ENCODE data around the gene VIM. TPM values are rescaled to one million over a fixed set of nuclear protein-coding genes. Genes with fewer than 3 reads are reported as not detected.

Gene VIM
- total and polyA plus RNA-seq, 10 donors, result 510 to 2,377 (median 1,295) TPM

GRCh38 chr10:17286562-17287550 lies 58.8 kb downstream of the VIM start:
- intact Hi-C loops (cut with DNase I; ENCODE audit: low total_unique reads), result no loop called here
- 77 to 81% (median 78%) methylated on average over 10 of the region's 10 CpGs for WGBS, 5 donors

More at GRCh38 chr10:17286562-17287550, 58.8 kb downstream of the VIM start:
- DNase-seq, result no peak
- H3K27ac ChIP-seq, result no peak overlapping the region
- no peaks in the 10 kb centered on the region for H3K4me1 ChIP-seq
- no peak for TF ChIP-seq CTCF (IDR thresholded peaks at IDR 0.05 in 8 of 11, conservative IDR thresholded peaks at IDR 0.05 in 3 of 11)
- no peak for TF ChIP-seq POLR2A (IDR thresholded peaks at IDR 0.05)
- no peak for TF ChIP-seq POLR2AphosphoS5 (IDR thresholded peaks at IDR 0.05)
- peaks cover 0 to 23% (median 18%) of the 10 kb centered on the region in 8 donors for H3K9me3 ChIP-seq
- no peak overlapping the region for H3K4me3 ChIP-seq
- H3K27me3 ChIP-seq (replicated peaks in 1 of 7), result peaks cover 0 to 17% (median 0%) of the 10 kb centered on the region in 7 donors
- H3K36me3 ChIP-seq, result no peaks in the 10 kb centered on the region

Other genes starting within 250 kb of the VIM start
- 10 to 100 TPM in 1 of 7 donors, 1 to 10 TPM in 6; 2.9 to 12.1 (median 6.0) TPM for gene CUBN, start 98.4 kb upstream of the VIM start, total RNA-seq
- gene CUBN, start 98.4 kb upstream of the VIM start, polyA plus RNA-seq, result under 1 TPM; 0.24 to 0.61 (median 0.35) TPM
- 10 to 100 TPM in 6 of 7 donors, 1 to 10 TPM in 1; 9.6 to 40.0 (median 16.3) TPM for gene TRDMT1, start 26.6 kb upstream of the VIM start, total RNA-seq
- 1 to 10 TPM; 1.6 to 3.1 (median 2.3) TPM for gene TRDMT1, start 26.6 kb upstream of the VIM start, polyA plus RNA-seq
- 1 to 10 TPM in 4 of 7 donors, under 1 TPM in 2, not detected in 1; 0.66 to 1.2 (median 1.0) TPM for gene ST8SIA6, start 226.4 kb downstream of the VIM start, total RNA-seq
- gene ST8SIA6, start 226.4 kb downstream of the VIM start, polyA plus RNA-seq, result under 1 TPM in 1 of 3 donors, not detected in 2; 0.02 TPM